GM12891 (cell line): Measurements from ENCODE around the gene GTF2I.
A peak's percentile ranks its signal among the peaks of the same experiment; 100 is the strongest.
"Not testable (repeated sequence)": the region's sequence is repeated elsewhere in the genome, so short reads cannot be mapped to it uniquely, and the experiment has no call there.

Source experiments
- DNase-seq: peaks from one replicate; pipeline ENCODE4 v3.0.0; 2011; ENCODE audit warnings: low spot score; ENCODE audit not compliant: insufficient read length
- FAIRE-seq: peaks from 2 replicates; lab custom pipeline; 2011; peaks lifted over from hg19 to GRCh38; lab: Jason Lieb, UNC
- PAX5 ChIP-seq: IDR thresholded peaks from 2 replicates; pipeline ENCODE4 v1.6.1; 2011; ENCODE audit warnings: low read length, moderate library complexity, mild to moderate bottlenecking; ENCODE audit not compliant: insufficient read depth, severe bottlenecking
- POLR2A ChIP-seq: IDR thresholded peaks from 2 replicates; pipeline ENCODE4 v1.6.1; 2011; ENCODE audit warnings: low read depth, low read length, control low read depth
- POLR2AphosphoS5 ChIP-seq: IDR thresholded peaks from 2 replicates; pipeline ENCODE4 v1.6.1; 2011; ENCODE audit warnings: low read depth, low read length, control low read depth
- POU2F2 ChIP-seq: IDR thresholded peaks from 2 replicates; pipeline ENCODE4 v1.6.1; 2011; ENCODE audit warnings: low read depth, mild to moderate bottlenecking, control low read depth, low read length, moderate library complexity
- SPI1 ChIP-seq: IDR thresholded peaks from 2 replicates; pipeline ENCODE4 v1.6.1; 2011; ENCODE audit warnings: low read depth, low read length, control low read depth
- TAF1 ChIP-seq: IDR thresholded peaks from 2 replicates; pipeline ENCODE4 v1.6.1; 2011; ENCODE audit warnings: low read depth, low read length, control low read depth

Gene GTF2I

GRCh38 chr7:74627661-74628411, 29.7 kb upstream of the GTF2I start:
- no peak for DNase-seq
- TF ChIP-seq POU2F2, result no peak
- no peak for TF ChIP-seq POLR2A
- no peak for TF ChIP-seq SPI1
- no peak for TF ChIP-seq POLR2AphosphoS5
- TF ChIP-seq PAX5, result no peak
- no peak for TF ChIP-seq TAF1
- no peak for FAIRE-seq

- DNase-seq (no peak), FAIRE-seq (no peak)
- TF ChIP-seq PAX5, result no peak
- no peak for TF ChIP-seq SPI1
- no peak for TF ChIP-seq POLR2AphosphoS5
- no peak for TF ChIP-seq POU2F2
- TF ChIP-seq POLR2A, result no peak
- TF ChIP-seq TAF1, result no peak
These were observed 25.0 kb upstream of the GTF2I start for GRCh38 chr7:74632505-74632904.

- TF ChIP-seq TAF1 (no peak), POLR2AphosphoS5 (no peak), POLR2A (no peak), SPI1 (no peak), POU2F2 (no peak), PAX5 (no peak)
- DNase-seq, result no peak
These were observed 24.0 kb upstream of the GTF2I start for GRCh38 chr7:74633451-74633921.

GRCh38 chr7:74637745-74638144, 19.8 kb upstream of the GTF2I start:
- no peak for FAIRE-seq

More at GRCh38 chr7:74633451-74633921, 24.0 kb upstream of the GTF2I start:
- no peak for FAIRE-seq

GRCh38 chr7:74650055-74650454, 7.5 kb upstream of the GTF2I start:
- TF ChIP-seq POLR2A, result peak; percentile 44; the same call in 1 of the 2 replicates
- 0 out of 2 replicates have a peak, but pooled peaks have one; percentile 17 for TF ChIP-seq POU2F2
- peak; percentile 9 for TF ChIP-seq PAX5
- peak; percentile 64 for TF ChIP-seq POLR2AphosphoS5
- TF ChIP-seq SPI1, result 0 out of 2 replicates have a peak, but pooled peaks have one; percentile 17
- peak; percentile 88 for FAIRE-seq
- DNase-seq, result not testable (repeated sequence)

More at GRCh38 chr7:74637745-74638144, 19.8 kb upstream of the GTF2I start:
- DNase-seq, result no peak
- no peak for TF ChIP-seq SPI1
- no peak for TF ChIP-seq TAF1
- TF ChIP-seq PAX5, result no peak
- no peak for TF ChIP-seq POLR2A
- no peak for TF ChIP-seq POLR2AphosphoS5
- TF ChIP-seq POU2F2, result no peak

GRCh38 chr7:74650493-74651132, 6.9 kb upstream of the GTF2I start:
- DNase-seq, FAIRE-seq: not testable (repeated sequence)

- FAIRE-seq, DNase-seq: not testable (repeated sequence)
These were observed 6.4 kb upstream of the GTF2I start for GRCh38 chr7:74651133-74651504.

GRCh38 chr7:74653686-74654181, 3.8 kb upstream of the GTF2I start:
- FAIRE-seq (no peak), DNase-seq (no peak)
- no peak for TF ChIP-seq TAF1
- no peak for TF ChIP-seq POLR2AphosphoS5
- no peak for TF ChIP-seq SPI1
- TF ChIP-seq POU2F2, result no peak
- no peak for TF ChIP-seq POLR2A
- TF ChIP-seq PAX5, result no peak

- TF ChIP-seq POLR2AphosphoS5 (no peak), POU2F2 (no peak), PAX5 (no peak), SPI1 (no peak), TAF1 (no peak), POLR2A (no peak)
- no peak for DNase-seq
- FAIRE-seq, result no peak
These were observed 2.7 kb upstream of the GTF2I start for GRCh38 chr7:74654811-74655210.

- TF ChIP-seq TAF1 (no peak), POU2F2 (no peak), POLR2AphosphoS5 (no peak), PAX5 (no peak), POLR2A (no peak), SPI1 (no peak)
- DNase-seq, result no peak
- FAIRE-seq, result no peak
These were observed 2.2 kb upstream of the GTF2I start for GRCh38 chr7:74655324-74655723.
